Stimulated activated naive CD8-positive, alpha-beta T cell treated with anti-CD3 and anti-CD28 coated beads, Interleukin-15, Interleukin-2, amounts not matched to agents 100 ng/mL and 50 ng/mL, for 24 hours (primary cell): ENCODE measurements around the gene PIGT.

ENCODE experiments used
- H3K27ac Mint-ChIP-seq: one replicate; pipeline ENCODE4 v1.8.0; 2021; ENCODE audit warnings: mild to moderate bottlenecking, mixed read lengths
- H3K27me3 Mint-ChIP-seq: one replicate; pipeline ENCODE4 v1.8.0; 2021; ENCODE audit warnings: mixed read lengths
- H3K36me3 Mint-ChIP-seq: one replicate; pipeline ENCODE4 v1.8.0; 2021; ENCODE audit warnings: low read depth, mixed read lengths
- H3K4me1 Mint-ChIP-seq: one replicate; pipeline ENCODE4 v1.8.0; 2021; ENCODE audit warnings: low read depth, mixed read lengths
- H3K4me3 Mint-ChIP-seq: one replicate; pipeline ENCODE4 v1.8.0; 2021; ENCODE audit warnings: mild to moderate bottlenecking, mixed read lengths
- H3K9me3 Mint-ChIP-seq: one replicate; pipeline ENCODE4 v1.8.0; 2021; ENCODE audit warnings: mixed read lengths

Gene PIGT

GRCh38 chr20:45408646-45409213 lies 7.2 kb upstream of the PIGT start:
- Mint-ChIP-seq H3K27ac (peak overlapping the region; percentile 38), H3K4me3 (no peak overlapping the region), H3K27me3 (peaks cover 4% of the 10 kb centered on the region), H3K36me3 (peaks cover 4% of the 10 kb centered on the region), H3K9me3 (no peaks in the 10 kb centered on the region), H3K4me1 (peaks cover 29% of the 10 kb centered on the region)

DNA sequence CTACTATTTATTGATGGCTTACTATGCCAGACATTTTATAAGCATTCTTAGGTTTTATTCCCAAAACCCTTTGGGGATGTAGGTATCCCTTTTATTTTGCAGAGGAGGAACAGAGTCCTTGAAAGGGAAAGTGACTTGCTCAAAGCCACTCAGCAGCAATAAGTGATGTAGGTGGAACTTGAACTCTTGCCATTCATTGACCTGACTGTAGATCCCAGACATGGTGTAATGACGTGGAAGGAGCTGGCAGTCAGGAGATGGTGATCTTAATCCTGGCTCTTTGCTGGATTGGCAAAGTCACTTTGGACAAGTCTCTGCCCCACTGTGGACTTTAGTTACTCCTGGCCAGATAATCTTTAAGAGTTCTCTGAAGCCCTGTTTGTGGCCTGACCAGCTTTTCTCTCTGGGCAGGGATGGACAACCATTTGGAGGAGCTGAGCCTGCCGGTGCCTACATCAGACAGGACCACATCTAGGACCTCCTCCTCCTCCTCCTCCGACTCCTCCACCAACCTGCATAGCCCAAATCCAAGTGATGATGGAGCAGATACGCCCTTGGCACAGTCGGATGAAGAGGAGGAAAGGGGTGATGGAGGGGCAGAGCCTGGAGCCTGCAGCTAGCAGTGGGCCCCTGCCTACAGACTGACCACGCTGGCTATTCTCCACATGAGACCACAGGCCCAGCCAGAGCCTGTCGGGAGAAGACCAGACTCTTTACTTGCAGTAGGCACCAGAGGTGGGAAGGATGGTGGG lies 6.2 kb upstream of the PIGT start:
- H3K27ac Mint-ChIP-seq = no peak overlapping the region
- H3K27me3 Mint-ChIP-seq = peaks cover 2% of the 10 kb centered on the region
- no peak overlapping the region for H3K4me3 Mint-ChIP-seq
- peaks cover 4% of the 10 kb centered on the region for H3K36me3 Mint-ChIP-seq
- H3K9me3 Mint-ChIP-seq = no peaks in the 10 kb centered on the region
- H3K4me1 Mint-ChIP-seq = peaks cover 35% of the 10 kb centered on the region

DNA sequence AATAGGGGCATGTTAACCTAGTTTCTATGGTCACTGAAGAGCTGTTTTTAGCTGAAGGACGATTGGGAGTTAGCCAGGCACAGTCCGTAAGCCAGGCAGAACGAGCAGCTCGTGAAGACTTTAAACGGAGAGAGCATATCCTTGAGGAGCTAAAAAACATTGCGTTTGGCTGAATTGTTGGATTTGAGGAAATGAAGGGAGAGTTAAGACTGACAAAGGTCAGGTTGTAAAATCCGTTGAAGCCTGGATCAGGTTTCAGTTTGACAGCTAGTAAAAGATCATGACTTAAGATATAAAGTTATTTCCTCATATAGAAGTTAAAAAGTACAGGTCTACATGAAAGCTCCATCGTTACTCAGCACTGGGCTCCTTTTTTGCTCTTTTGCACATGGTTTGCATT lies 5.1 kb upstream of the PIGT start:
- Mint-ChIP-seq H3K9me3 (no peaks in the 10 kb centered on the region), H3K27ac (no peak overlapping the region), H3K4me3 (no peak overlapping the region), H3K36me3 (peaks cover 4% of the 10 kb centered on the region), H3K4me1 (peaks cover 40% of the 10 kb centered on the region), H3K27me3 (no peaks in the 10 kb centered on the region)

DNA sequence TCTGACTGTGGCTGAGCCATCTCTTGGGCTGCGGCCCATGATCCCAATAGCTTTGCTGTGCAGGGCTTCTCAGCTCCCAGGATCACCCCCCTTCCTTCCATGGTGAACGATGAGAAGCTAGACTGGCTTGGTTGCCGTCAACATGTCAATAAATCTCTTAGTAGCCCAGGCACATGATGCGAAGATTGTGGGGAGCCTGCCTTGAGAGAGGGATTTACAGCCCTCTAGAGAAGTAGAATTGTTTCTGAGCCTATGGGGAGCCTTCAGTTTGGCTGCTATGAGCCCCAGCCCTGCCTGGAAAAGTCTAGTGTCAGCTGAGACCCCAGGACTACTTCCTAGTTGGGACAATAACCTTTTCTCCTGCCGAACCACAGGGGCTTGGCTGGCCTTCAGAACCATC lies 3.3 kb upstream of the PIGT start:
- Mint-ChIP-seq H3K4me1 (peaks cover 44% of the 10 kb centered on the region), H3K4me3 (no peak overlapping the region), H3K36me3 (peaks cover 9% of the 10 kb centered on the region), H3K27ac (no peak overlapping the region), H3K27me3 (no peaks in the 10 kb centered on the region), H3K9me3 (no peaks in the 10 kb centered on the region)

DNA sequence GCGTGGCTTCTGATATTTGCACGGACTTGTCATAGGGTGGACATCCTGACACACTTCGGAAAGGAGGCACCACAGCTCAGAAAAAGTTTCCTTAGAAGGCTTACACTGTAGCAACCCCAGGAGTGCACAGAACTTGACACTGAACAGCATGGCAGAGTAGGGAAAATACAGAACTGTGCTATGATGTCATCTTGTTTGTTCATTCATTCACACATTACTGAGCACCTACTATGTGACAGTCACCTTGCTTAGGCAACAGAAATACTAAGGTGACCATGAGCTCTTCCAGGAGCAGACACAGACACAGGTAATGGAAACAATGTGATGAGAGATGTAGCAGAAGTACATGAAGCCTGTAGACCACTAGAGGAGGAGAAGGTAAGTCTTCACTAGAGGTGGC lies 2.5 kb upstream of the PIGT start:
- peaks cover 44% of the 10 kb centered on the region for H3K4me1 Mint-ChIP-seq
- no peaks in the 10 kb centered on the region for H3K27me3 Mint-ChIP-seq
- peaks cover 17% of the 10 kb centered on the region for H3K36me3 Mint-ChIP-seq
- H3K9me3 Mint-ChIP-seq = no peaks in the 10 kb centered on the region
- H3K4me3 Mint-ChIP-seq = no peak overlapping the region
- H3K27ac Mint-ChIP-seq = no peak overlapping the region

DNA sequence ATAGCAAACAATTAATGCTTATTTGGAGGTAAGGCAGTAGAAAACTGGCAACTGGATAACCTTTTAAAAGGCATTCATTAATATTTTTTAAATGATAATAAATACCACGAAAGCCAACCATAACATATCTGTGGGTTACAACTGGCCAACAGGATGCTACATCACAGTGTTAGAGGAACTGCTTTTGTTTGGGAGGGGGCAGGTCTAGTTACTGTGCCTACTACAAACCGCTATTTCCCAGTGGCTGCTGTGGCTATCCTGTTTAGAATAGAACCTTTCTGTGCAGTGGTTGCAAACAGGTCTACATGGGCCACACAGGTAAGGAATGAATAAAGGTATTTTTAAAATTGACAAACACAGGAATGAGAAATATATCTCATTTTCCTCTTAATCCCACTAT lies 976 bp downstream of the PIGT start:
- Mint-ChIP-seq H3K4me3 (peak overlapping the region; percentile 95), H3K36me3 (peaks cover 42% of the 10 kb centered on the region), H3K4me1 (peaks cover 59% of the 10 kb centered on the region), H3K27me3 (no peaks in the 10 kb centered on the region), H3K27ac (peak overlapping the region; percentile 96), H3K9me3 (no peaks in the 10 kb centered on the region)

DNA sequence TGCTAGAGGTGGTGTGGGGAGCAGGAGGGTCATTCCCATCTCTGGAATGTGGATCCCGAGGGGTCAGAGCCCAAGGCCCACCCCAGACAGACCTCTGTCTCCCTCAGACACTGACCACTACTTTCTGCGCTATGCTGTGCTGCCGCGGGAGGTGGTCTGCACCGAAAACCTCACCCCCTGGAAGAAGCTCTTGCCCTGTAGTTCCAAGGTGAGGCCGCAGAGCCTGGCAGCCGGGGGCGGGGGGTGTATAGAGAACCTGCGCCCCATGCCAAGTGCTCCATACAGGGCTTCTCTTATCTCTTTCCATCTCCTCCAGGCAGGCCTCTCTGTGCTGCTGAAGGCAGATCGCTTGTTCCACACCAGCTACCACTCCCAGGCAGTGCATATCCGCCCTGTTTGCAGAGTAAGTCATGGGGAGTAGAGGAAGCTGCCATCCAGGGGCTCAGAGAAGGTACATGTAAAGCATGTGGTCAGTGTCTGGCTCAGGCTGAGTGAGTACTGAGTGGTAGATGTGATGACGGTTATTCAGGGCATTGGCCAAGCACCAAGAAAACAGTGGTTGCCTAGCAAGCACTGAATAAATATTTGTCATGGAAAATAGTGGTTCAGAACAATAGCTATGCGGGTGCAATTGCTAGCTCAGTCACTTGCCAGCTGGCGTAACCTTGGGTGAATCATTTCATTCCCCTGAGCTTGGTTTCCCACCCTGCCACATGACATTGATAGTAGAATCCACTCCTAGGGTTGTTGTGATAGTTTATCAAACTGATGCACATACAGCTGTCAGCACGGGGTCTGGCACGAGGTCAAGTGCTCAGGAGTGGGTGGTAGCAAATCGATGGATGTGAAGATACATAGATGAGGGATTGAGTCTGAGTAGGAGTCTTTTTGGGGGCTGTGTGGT lies 3.5 kb downstream of the PIGT start:
- peak overlapping the region; percentile 96 for H3K27ac Mint-ChIP-seq
- H3K27me3 Mint-ChIP-seq = no peaks in the 10 kb centered on the region
- no peaks in the 10 kb centered on the region for H3K9me3 Mint-ChIP-seq
- H3K4me1 Mint-ChIP-seq = peaks cover 50% of the 10 kb centered on the region
- H3K4me3 Mint-ChIP-seq = peak overlapping the region; percentile 95
- peaks cover 58% of the 10 kb centered on the region for H3K36me3 Mint-ChIP-seq

DNA sequence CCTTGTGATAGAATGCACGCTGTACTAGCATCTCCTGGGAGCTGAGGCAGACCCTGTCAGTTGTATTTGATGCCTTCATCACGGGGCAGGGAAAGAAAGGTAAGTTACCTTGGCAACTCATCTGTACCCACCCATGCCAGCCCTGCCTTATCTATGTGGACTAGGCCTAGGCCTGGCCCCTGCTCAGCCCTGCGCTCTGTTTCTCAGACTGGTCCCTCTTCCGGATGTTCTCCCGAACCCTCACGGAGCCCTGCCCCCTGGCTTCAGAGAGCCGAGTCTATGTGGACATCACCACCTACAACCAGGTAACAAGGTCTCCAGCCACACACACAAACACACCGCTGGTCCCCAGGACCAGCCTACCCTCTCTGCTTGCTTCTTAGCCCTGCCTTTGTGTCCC lies 4.2 kb downstream of the PIGT start:
- peaks cover 63% of the 10 kb centered on the region for H3K36me3 Mint-ChIP-seq
- peaks cover 44% of the 10 kb centered on the region for H3K4me1 Mint-ChIP-seq
- H3K4me3 Mint-ChIP-seq = no peak overlapping the region
- H3K27ac Mint-ChIP-seq = peak overlapping the region; percentile 57
- H3K9me3 Mint-ChIP-seq = no peaks in the 10 kb centered on the region
- H3K27me3 Mint-ChIP-seq = no peaks in the 10 kb centered on the region

GRCh38 chr20:45423700-45424099 lies 7.8 kb downstream of the PIGT start:
- peaks cover 69% of the 10 kb centered on the region for H3K36me3 Mint-ChIP-seq
- peaks cover 17% of the 10 kb centered on the region for H3K4me1 Mint-ChIP-seq
- H3K4me3 Mint-ChIP-seq = no peak overlapping the region
- no peaks in the 10 kb centered on the region for H3K27me3 Mint-ChIP-seq
- no peak overlapping the region for H3K27ac Mint-ChIP-seq
- H3K9me3 Mint-ChIP-seq = no peaks in the 10 kb centered on the region

DNA sequence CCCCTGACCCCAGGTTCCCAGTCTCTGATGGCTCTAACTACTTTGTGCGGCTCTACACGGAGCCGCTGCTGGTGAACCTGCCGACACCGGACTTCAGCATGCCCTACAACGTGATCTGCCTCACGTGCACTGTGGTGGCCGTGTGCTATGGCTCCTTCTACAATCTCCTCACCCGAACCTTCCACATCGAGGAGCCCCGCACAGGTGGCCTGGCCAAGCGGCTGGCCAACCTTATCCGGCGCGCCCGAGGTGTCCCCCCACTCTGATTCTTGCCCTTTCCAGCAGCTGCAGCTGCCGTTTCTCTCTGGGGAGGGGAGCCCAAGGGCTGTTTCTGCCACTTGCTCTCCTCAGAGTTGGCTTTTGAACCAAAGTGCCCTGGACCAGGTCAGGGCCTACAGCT lies 9.6 kb downstream of the PIGT start:
- no peaks in the 10 kb centered on the region for H3K4me1 Mint-ChIP-seq
- no peaks in the 10 kb centered on the region for H3K9me3 Mint-ChIP-seq
- H3K27me3 Mint-ChIP-seq = no peaks in the 10 kb centered on the region
- H3K36me3 Mint-ChIP-seq = peaks cover 51% of the 10 kb centered on the region
- no peak overlapping the region for H3K27ac Mint-ChIP-seq
- H3K4me3 Mint-ChIP-seq = no peak overlapping the region

GRCh38 chr20:45426320-45427016 lies 10.5 kb downstream of the PIGT start:
- H3K9me3 Mint-ChIP-seq = no peaks in the 10 kb centered on the region
- H3K27me3 Mint-ChIP-seq = no peaks in the 10 kb centered on the region
- no peak overlapping the region for H3K4me3 Mint-ChIP-seq
- H3K4me1 Mint-ChIP-seq = no peaks in the 10 kb centered on the region
- no peak overlapping the region for H3K27ac Mint-ChIP-seq
- peaks cover 54% of the 10 kb centered on the region for H3K36me3 Mint-ChIP-seq

DNA sequence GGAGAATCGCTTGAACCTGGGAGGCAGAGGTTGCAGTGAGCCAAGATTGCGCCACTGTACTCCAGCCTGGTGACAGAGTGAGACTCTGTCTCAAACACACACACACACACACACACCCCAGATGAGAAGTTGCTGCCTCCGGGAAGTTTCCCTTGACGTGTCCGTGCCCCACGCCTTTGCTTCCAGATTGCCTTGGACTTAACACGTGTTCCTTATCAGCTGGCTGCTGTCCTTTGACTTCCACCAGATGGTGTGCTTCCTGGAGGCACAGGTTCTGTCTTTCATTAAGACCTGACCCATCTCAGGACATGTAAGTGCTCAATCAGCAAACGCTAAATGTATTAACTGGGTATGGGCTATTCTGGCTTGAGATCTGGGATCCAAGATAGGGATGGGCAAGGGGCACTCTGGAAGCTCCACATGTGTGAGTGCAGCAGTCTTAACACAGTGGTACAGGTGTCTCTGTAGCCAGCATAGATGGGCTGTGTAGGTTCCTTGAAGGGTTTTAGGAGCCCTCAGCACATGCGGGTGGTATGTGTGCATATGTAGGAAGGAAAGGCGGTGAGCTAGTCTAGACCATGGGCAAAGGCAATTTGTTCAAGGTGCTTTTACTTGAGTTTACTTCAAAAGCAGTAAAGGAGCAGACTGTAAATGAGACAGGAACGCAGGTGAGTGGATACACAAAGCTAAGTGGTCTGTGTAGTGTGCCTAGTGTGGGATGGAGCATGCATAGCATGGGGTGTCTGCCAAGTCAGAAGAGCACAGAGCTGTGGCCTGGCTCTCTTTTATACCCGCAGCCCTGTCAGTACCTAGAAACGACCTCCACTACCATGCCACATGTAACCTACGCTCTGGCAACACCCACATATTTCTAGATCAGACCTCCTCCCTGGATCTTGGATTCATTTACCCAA lies 11.6 kb downstream of the PIGT start:
- H3K36me3 Mint-ChIP-seq = peaks cover 51% of the 10 kb centered on the region
- peaks cover 6% of the 10 kb centered on the region for H3K4me1 Mint-ChIP-seq
- no peak overlapping the region for H3K27ac Mint-ChIP-seq
- H3K4me3 Mint-ChIP-seq = no peak overlapping the region
- H3K27me3 Mint-ChIP-seq = no peaks in the 10 kb centered on the region
- H3K9me3 Mint-ChIP-seq = no peaks in the 10 kb centered on the region

GRCh38 chr20:45429618-45430017 lies 13.7 kb downstream of the PIGT start:
- Mint-ChIP-seq H3K4me1 (peaks cover 15% of the 10 kb centered on the region), H3K36me3 (peaks cover 49% of the 10 kb centered on the region), H3K27me3 (no peaks in the 10 kb centered on the region), H3K9me3 (no peaks in the 10 kb centered on the region), H3K4me3 (no peak overlapping the region), H3K27ac (no peak overlapping the region)

GRCh38 chr20:45432294-45432693 lies 16.4 kb downstream of the PIGT start:
- no peak overlapping the region for H3K4me3 Mint-ChIP-seq
- H3K36me3 Mint-ChIP-seq = peaks cover 28% of the 10 kb centered on the region
- H3K27me3 Mint-ChIP-seq = no peaks in the 10 kb centered on the region
- no peaks in the 10 kb centered on the region for H3K9me3 Mint-ChIP-seq
- peaks cover 27% of the 10 kb centered on the region for H3K4me1 Mint-ChIP-seq
- H3K27ac Mint-ChIP-seq = no peak overlapping the region
